Inflammatory macrophage treated with lipopolysaccharide for 1 hour (primary cell): ENCODE results near the gene MAGI1.

Experiments
- DNase-seq, 2 donors: peaks; one replicate each; pipeline ENCODE4 v3.0.0-alpha.2; 2020 to 2022

Gene MAGI1

DNA sequence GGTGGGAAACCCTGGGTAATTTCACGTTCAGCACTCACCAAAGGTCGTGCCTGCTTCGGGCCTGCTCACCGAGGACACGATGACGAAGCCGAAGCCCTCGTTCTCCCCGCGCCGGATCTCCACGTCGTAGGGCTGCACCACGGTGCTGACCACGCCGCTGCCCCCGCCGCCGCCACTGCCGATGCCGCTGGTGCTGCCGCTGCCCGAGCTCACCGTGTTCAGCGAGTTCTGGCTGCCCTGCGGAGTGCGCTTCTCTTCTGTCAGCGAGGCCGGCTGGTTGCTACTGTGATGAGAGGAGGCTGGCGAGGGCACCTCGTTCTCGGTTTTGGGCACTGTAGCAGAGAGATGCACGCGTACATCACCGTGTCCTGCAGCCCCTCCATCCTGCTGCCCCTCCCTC, 659.5 kb downstream of the MAGI1 start:
- no peak for DNase-seq

DNA sequence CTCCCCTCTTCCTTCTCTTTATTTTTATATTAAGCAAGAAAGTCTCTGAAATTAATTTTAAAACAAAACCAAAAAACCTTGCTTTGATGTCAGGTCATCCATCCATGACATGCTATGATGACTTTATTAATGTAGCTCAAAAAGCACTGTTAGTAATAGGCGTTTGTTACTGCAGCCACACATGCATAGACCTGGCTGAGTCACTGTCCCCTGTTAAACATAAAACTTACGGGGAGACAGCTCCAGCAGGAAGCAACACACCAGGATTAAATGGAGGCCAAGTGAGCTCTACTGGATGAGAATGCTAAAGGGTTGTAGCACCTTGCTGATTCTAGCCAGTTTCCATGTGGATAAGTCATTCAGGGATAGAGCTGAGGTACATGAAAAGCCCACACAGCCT, 661.1 kb downstream of the MAGI1 start:
- DNase-seq, result no peak

DNA sequence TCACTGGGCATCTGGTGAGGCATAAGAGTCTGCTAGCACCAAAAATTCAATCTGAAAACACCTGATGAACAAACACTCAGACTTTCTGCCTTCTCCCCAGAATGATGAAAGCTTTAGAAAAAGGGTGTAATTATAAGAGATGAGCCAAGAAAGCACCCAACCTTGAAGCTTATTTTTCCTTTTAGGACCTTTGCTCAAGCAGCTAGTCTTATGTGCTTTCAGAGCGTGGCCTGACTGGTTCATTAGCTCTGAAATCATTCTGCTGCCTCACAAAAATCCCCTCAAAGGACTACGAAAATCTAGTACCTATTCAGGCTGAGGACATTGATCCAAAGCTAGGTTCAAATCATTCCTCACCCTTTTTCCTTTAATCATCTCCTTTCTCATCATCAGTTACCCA, 662.3 kb downstream of the MAGI1 start:
- DNase-seq, result no peak

DNA sequence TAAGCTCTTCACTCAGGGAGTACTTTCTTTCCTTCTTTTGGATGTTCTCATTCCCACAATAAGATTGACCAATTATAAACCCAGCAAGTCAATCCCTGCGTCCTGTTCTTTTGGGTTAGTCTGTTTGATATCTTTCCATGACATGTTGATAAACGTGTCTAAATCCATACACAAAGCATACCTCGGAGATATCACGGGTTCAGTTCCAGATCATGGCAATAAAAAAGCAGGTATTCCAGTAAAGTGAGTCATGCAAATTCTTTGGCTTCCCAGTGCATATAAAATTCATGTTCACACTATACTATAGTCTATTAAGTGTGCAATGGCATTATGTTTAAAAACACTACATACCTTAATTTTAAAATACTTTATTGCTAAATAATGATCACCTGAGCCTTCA, 667.7 kb downstream of the MAGI1 start:
- no peak for DNase-seq

DNA sequence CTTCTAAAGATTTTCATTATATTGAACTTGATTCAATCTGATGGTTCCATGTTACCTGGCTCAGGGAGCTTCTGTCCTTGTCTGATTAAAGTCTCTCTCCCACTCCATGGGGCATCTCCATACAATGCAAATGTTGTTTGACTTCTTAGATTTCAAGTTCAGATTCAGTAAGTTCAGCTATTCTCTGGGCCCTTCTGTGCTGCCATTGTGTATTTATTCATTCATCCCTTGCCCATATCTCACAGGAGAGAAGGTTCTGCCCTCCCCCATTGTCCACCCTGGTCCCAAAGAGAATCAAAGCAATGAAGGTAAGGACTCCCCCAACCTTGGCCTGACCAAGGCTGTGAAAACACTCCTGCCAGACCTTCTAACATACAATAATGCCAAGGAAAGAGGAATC, 669.9 kb downstream of the MAGI1 start:
- DNase-seq, result no peak

DNA sequence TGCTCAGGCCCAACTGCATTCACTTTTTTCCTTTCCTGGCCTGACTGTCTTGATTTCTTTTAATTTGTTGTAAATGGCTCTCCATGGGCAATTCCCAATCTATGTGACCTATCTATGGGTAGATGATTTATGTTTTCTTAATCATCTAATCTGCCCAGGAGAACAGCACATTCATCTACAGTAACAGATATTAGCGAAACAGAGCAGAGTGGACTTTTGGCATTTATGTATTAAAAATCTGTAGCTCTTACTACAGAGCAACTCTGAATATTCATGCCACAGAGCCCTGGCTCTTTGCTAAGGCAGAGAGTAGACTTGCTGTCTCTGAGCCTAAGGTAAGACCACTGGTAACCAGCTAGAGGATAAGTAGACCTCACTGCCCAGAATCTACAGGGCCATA, 676.0 kb downstream of the MAGI1 start:
- no peak for DNase-seq

DNA sequence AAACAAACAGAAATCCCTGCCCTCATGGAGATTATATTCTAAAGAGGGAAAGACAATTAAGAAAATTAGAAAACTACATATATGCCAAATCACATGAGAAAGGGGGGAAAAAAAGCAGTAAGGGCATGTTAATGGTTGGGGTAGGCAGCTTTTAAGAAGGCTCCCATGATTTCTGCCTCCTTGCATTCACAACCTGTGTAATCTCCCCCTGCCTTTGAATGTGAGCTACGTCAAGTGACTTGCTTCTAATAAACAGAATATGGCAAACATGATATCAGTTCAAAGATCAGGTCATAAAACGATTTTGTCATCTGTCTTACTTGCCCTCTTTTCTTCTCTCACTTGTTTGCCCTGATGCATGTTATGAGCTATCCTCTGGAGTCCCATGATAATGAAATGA, 677.3 kb downstream of the MAGI1 start:
- DNase-seq, result no peak

DNA sequence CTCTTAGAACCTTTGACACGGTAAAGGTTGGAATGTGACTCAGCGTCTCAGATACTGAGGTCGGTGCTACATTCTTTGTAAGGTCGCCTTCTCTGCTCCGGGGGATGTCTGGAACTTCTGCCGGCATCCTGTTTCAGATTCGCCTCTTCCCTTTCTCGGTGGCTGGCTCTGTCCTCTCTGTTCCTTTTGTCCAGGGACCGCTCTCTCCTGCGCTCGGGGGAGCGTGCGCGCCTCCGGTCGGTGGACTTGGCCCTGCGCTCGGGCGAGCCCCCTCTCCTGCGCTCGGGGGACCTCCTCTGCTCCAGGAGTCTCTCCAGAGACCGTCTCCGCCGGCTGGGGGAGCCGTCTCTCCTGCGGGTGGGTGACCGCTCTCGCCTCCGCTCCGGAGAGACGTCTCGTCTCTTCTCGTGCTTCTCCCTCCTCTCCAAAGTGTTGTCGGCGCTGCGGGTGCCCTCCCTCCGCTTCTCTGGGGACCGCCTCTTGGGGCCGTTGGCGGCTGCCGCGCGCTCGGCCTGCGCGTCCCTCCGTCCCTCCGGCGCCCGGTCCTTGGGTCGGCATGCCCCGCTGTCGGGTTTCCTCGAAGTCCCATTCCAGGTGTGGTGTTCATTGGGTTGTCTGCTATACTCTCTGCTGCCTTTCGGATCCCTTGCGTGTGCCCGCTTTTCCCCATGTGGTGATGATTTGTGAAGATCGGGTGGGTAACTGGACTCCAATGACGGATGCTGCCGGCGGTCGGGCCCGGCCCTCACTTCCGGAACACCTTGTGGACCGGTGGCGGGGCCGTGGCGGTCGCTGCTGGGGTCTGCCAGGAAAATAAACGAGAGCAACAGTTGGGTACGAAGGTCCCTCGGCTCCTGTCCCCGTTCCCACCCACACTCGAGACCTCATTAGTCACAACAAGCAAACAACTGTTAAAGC, 682.1 kb downstream of the MAGI1 start:
- no peak for DNase-seq

DNA sequence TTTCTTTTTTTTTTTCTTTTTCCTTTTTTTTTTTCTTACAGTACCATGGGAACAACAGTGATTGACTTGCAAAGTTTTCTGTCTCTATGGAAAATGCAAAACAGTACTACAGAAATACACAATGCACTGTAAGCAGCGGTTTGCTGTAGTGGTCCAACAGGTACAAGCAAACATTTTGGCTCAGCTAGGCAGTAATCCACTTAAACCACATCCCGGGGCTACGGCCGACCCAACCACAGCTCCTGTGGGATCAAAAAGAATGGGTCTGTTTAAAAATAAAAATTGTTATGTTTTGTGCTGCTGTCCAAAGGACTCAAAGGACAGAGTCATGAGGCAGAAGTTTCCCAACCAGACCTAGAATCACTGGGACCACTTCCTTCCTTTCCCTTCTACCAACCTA, 683.8 kb downstream of the MAGI1 start:
- DNase-seq, result no peak

DNA sequence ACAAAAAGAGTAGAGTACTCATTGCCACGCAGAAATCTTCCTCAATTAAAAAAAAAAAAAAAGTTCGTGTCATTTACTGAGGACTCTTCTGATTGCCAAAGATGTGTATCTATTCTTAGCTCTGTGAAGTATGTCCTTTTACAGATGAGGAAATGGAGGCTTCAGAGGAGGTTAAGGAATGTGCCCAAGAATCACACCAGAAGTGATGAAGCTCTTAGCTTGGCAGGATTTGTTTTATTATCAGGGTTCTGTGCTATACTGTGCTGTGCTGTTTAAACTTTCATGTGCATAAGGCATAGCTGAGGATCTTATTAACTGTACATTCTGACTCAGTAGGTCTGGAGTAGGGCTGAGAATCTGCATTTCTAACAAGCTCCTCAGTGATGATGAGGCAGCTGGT, 685.8 kb downstream of the MAGI1 start:
- no peak for DNase-seq

DNA sequence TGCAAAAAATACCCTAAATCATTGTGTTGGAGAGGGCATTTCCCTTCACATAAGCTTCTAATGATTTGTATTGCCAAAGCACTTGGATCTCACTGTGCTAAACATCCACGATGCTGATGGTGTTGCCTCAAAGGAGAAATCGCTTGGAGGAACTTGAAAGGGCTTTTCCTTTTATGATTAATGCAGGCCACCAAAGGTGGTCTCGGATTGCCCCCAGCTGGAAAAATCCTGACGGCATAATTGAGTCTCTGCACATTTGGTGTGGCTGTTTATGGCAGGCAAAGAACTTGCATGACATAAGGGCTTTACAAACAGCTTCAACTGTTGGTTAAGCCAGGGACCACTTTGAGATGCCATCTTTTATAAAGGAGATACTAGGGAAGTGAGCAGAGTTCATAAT, 687.0 kb downstream of the MAGI1 start:
- DNase-seq, result no peak

DNA sequence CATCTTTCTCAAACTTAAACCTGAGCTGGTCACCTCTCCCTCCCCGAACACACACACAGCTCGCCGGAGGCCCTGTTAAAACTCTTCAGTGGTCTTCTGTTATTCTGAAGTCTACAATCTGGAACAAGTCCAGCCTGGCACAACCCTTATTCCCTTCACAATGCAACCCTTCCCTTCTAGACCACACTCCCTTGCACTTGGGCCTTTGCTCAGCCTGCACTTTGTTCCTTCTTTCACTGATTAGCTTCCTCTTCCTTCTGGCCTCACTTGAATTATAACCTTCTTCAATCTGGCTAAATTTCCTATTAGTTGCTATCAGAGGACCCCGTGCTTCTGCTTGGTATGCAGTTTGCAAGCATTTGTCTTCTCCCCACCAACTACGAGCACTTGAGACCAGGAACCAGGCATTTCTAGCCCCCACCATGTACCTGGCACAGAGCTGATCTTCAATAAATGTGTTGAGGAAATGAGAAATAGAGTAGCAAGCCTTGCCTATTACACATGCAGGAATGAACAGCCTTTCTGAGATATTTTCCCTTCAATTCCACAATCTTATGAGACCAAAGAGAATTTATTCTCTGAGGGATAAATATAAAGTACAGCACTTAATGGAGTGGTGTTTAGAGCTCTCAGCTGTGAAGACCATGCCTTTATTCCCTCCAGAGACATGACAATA, 687.8 kb downstream of the MAGI1 start:
- DNase-seq, result no peak

DNA sequence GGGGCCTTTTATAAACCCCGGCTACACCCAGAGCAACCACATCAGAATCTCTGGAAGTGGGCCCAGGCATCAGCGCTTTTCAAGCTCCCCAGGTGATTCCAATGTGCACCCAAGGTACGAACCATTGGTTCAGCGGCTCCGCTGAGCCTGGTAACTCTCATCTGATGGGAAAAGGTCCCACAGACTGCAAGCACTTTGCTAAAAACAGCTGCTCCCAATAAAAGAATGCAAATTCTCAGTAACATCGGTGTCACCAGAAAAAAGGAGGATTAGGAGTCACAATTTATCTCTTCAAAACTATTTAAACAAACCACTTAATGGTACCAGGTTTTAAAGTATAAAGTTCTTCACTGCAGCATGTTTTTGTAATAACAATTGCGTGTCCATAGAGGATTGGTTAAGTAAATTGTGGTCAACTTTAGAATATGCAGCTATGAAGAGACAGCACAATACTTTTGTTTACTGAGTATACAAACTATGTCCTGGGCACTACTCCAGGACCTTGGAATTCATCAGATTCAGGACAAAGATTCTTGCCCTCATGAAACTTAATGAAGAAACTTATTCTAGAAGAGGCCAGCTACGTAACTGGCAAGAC, 690.2 kb downstream of the MAGI1 start:
- no peak for DNase-seq

DNA sequence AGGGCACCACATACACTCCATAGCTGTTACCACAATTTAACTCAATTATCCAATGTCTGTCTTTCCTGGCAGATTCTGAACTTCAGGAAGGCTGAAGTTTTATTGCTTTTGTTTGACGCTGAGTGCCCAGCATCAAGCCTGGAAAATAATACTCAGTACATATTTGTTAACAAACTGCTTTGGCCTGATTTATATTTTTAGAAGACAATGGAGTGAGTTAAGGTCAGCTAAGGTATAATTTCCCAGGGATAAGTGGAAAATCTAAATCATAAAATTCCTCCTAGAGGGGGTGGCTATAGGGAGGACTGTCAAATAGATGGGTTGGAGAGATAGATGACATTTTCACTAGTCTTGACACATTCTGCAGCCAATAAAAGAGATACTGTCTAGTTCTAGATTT, 691.6 kb downstream of the MAGI1 start:
- no peak for DNase-seq

DNA sequence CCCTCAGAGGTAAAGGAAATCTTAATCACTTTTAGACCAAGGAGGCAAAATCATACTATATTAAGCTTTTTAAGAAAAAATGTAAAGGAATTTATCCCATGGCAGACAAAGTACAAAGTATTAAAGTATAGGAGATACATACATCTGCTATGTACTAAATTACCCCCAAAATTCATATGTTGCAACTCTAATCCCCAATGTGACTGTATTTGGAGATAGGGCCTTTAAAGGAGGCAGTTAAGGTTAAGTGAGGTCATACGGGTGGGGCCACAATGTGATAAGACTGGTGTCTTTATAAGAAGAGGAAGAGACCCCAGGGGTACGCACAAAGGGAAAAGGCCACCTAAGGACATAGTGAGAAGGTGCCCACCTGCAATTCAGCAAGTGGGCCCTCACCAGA, 693.9 kb downstream of the MAGI1 start:
- no peak for DNase-seq

DNA sequence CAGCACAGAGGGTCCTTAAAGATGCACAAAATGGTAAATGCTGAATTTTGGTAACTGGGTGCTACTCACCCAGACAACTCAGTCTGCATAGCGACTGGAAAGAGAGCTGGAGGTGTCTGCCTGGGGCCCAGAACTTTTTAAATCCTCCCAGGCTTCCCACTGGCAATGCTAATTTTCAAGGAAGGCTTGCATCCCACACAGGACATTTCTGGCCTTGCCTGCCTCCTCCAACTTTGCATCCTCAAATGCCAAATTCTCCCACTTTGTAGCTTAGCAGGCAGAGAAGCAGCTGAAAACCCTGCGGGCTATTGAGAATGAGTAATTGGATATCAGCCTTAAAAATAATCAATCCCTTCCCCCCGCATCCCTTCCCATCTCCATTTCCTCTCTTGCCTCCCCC, 694.3 kb downstream of the MAGI1 start:
- no peak for DNase-seq

DNA sequence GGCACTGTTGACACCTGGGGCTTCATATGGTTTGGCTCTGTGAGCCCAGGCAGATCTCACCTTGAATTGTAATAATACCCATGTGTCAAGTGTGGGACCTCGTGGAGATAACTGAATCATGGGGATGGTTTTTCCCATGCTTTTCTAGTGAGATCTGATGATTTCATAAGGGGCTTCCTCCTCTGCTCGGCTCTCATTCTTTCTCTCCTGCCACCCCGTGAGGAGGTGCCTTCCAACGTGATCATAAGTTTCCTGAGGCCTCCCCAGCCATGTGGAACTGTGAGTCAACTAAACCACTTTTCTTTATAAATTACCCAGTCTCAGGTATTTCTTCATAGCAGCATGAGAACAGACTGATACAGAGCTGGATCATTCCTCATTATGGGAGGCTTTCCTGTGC, 695.0 kb downstream of the MAGI1 start:
- no peak for DNase-seq

DNA sequence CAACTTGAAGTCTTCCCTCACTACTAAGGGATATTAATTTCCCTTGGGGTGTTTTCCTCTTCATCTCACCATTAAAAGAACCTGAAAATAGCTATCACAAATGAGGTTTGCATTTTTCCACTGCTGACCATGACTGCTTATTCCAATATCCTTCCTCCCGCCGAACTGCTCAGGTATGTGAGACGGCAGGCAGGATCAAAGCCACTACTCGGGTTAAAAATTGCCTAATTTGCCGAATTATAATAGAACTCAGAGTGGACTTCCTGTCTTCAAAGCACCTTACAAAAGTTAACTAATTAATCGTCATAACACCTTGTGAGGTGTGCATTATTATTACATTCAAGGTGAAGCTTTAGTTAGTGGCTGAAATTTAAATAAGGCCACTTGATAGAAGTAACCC, 695.7 kb downstream of the MAGI1 start:
- no peak for DNase-seq

DNA sequence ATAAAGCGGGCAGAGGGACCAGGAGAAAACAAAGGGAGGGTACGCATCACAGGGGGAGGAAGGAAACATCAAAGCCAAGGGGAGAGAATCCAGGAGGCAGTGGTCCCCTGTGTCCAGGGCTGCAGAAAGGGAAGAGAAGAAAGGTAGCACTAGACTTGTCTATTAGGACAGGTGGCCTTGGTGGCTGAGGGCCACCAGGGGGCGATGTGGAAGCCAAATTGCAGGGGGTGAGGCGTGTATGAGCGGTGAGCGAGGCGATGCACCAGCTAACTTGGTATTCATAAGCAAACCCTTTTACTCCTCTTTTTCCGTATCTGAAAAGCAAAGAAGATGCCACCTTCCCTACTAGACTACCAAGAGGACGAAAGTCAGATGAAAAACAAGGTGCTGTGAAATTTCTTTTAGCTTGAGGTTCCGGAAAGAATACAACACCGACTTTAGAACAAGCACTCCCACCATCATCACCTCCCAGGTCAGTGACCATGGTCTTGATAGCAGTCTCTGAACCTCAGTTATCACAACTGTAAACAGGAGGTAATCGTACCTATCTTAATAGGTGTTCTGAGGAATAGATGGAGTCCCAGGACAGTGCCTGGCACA, 696.5 kb downstream of the MAGI1 start:
- peak in 1 of 2 donors; percentile 31 for DNase-seq

DNA sequence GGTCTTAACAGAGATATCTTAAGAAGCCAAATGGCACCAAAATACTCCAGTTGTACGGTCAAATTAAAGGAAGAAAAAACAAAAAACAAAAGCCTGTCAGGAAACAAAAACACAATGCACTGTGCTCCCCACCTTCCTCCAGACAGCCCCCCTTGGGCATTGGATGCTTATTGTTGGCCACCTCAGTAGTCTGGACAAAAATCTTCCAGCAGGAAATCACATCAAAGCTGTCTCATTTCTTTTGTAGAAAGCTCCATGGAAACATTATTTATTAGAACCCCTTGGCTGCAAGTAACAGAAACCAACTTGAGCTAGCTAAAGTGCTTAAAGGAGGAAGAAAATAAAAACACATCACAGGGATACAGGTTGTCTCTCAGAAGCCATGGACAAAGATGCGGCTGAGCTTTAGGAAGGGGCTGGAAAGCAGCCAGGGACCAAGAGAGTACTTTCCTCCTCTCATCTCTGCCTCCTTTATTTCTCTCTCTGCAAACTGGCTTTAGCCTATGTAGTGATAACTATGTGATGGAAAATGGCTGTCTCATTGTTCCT, 699.5 kb downstream of the MAGI1 start:
- DNase-seq, result no peak

DNA sequence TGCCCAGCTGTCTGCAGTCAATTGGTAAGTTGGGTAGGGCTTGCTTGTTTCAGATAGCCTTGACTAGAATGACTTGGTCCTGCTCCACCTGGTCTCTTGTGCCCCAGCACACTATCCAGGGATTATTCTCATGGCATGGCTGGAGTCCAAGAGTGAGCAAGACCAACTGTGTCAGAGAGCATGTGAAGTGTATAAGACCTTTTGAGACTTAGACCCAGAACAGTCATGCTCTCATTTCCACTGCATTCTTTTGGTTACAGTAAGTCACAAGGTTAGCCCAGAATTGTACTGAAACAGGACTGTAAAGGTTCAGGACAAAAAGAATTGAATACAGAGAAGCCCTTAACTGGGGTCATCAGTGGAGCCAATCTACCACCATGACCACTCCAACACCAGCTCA, 700.1 kb downstream of the MAGI1 start:
- no peak for DNase-seq

DNA sequence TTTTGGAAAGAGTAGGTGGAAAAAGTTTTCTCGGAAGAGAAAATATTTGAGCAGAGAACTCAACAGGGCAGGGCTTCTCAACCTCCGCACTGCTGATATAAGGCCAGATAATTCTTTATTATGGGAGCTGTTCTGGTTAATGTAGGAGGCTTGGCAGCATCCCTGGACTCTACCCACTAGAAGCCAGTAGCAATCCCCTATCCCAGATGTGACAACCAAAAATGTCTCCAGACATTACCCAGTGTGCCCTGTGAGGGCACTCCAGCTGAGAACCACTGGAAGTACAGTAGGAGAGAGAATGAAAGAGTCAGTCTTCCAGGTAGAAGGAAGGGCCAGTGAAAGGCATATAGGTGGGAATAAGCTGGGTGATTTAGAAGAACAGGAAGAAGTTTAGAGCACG, 703.1 kb downstream of the MAGI1 start:
- no peak for DNase-seq

DNA sequence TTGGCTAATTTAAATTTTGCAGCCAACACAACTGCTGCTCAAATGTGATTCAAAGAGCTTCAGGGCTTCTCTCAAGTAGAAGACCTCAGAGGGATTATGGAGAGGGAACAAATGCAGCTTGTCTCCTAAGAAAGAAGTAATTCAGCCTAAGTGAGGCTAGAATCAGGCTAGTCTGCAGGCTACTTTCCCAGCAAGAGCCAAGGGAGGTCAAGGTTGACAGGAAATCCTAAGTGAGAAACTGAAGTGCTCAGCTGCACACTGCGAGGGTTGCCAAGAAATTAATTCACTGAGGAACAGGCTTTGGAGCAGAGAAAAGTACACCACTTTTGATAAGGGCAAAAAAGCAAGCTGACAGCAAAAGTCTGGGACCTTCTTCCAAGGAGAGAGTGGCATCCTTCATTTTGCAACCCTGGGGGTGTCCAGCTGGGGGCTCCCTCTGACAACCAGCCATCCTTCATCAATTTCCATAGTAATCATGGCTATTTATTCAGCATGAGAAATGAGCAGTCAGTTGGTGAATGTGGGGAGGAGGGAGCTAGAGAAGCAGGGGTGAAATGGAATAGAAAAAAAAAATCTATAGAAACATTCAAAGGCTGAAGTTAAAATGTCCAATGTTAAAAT, 704.6 kb downstream of the MAGI1 start:
- no peak for DNase-seq
